H1 (cell line): ENCODE data around the gene EFEMP2. TPM values are rescaled to one million over a fixed set of nuclear protein-coding genes. Genes with fewer than 3 reads are reported as not detected.

ENCODE experiments used
- CBX5 ChIP-seq: fragments of 300-800, 300-1000 bp; sonication (generic); IDR thresholded peaks from 2 replicates; pipeline ENCODE4 v1.7.1; 2016; ENCODE audit warnings: antibody characterized with exemption, low read length, low read depth
- CHD7 ChIP-seq: fragments of 300-600 bp; sonication (generic); IDR thresholded peaks from 2 replicates; pipeline ENCODE4 v1.7.1; 2012; ENCODE audit warnings: low read length, moderate library complexity, mild to moderate bottlenecking, inconsistent platforms; ENCODE audit not compliant: insufficient replicate concordance
- NANOG ChIP-seq: IDR thresholded peaks from 2 replicates; pipeline ENCODE4 v1.6.1; 2011; ENCODE audit warnings: low read length, low read depth, mild to moderate bottlenecking, inconsistent platforms; ENCODE audit not compliant: insufficient read depth, poor library complexity, severe bottlenecking
- RFX5 ChIP-seq: IDR thresholded peaks from 2 replicates; pipeline ENCODE4 v1.6.1; 2011; ENCODE audit warnings: low read depth, low read length, improper control_type of control experiment, borderline replicate concordance
- TAF1 ChIP-seq: IDR thresholded peaks from 2 replicates; pipeline ENCODE4 v1.6.1; 2011; ENCODE audit warnings: mild to moderate bottlenecking, low read depth, low read length
- polyA plus RNA-seq, 7 experiments: library from polyadenylated mRNA; depleted of rRNA in 3 of 7; stranded (reverse) in 5 of 7; unstranded in 2 of 7; fragments of >200 nt in 5 of 7; fragments of 200-250 nt in 2 of 7; gene quantifications; 1 replicate in 5 of 7; 2 replicates in 1 of 7; 4 replicates in 1 of 7; pipeline versions ENCODE4 v1.2.1 to v1.2.3, GENCODE V29; 2011 to 2013; ENCODE audit warnings: missing spikeins in 2 of 7, mixed read lengths in 2 of 7
- total RNA-seq: library from RNA; stranded (reverse); fragmentation: NEBNext Ultra II Directional; extraction: Animal tissue kit (Norgen Biotek cat#: 25700); gene quantifications from 2 replicates; pipeline ENCODE4 v1.2.1, GENCODE V29; 2021

EFEMP2 gene
- total and polyA plus RNA-seq, 2 of the 8 experiments (the other 6 are each of a cell fraction or from before 2014, with no cell fraction given), result 8.8 to 17.2 TPM

- TF ChIP-seq CHD7 (no peak), TAF1 (no peak), NANOG (no peak), RFX5 (no peak), CBX5 (no peak)
Observed at GRCh38 chr11:65816696-65817095, 55.9 kb downstream of the EFEMP2 start (continued).
